GM12878 (cell line): Measurements from ENCODE around the gene LZTFL1. TPM values are rescaled to one million over a fixed set of nuclear protein-coding genes. Genes with fewer than 3 reads are reported as not detected.
A peak's percentile ranks its signal among the peaks of the same experiment; 100 is the strongest.

ENCODE experiments used
- ATF7 ChIP-seq: fragments of 450-650 bp; IDR thresholded peaks from 2 replicates; pipeline ENCODE4 v1.6.1; 2016; ENCODE audit warnings: low read depth, mild to moderate bottlenecking
- CBFB ChIP-seq: IDR thresholded peaks from 2 replicates; pipeline ENCODE4 v1.6.1; 2016; ENCODE audit warnings: antibody characterized with exemption, low read depth
- CREM ChIP-seq: IDR thresholded peaks from 2 replicates; pipeline ENCODE4 v1.6.1; 2014; ENCODE audit warnings: antibody characterized with exemption, low read depth
- EED ChIP-seq: sonication (generic); IDR thresholded peaks from 2 replicates; pipeline ENCODE4 v1.6.1; 2016; ENCODE audit warnings: antibody characterized with exemption, low read depth
- GABPA ChIP-seq: IDR thresholded peaks from 2 replicates; pipeline ENCODE4 v1.6.1; 2014; ENCODE audit warnings: antibody characterized with exemption, low read depth, mild to moderate bottlenecking, inconsistent platforms
- GATAD2B ChIP-seq: fragments of 450-650 bp; conservative IDR thresholded peaks from 2 replicates; pipeline ENCODE4 v1.6.1; 2017; ENCODE audit warnings: low read depth, mild to moderate bottlenecking, moderate library complexity
- KDM1A ChIP-seq: fragments of 200-600 bp; sonication (generic); IDR thresholded peaks from 2 replicates; pipeline ENCODE4 v1.6.1; 2016; ENCODE audit warnings: borderline replicate concordance
- LARP7 ChIP-seq: fragments of 450-650 bp; IDR thresholded peaks from 2 replicates; pipeline ENCODE4 v1.6.1; 2017; ENCODE audit warnings: mild to moderate bottlenecking
- SREBF1 ChIP-seq: IDR thresholded peaks from 2 replicates; pipeline ENCODE4 v1.6.1; 2012; ENCODE audit warnings: mild to moderate bottlenecking, low read length
- TBL1XR1 ChIP-seq: IDR thresholded peaks from 2 replicates; pipeline ENCODE4 v1.6.1; 2012; ENCODE audit warnings: low read depth, low read length, improper control_type of control experiment
- YBX1 ChIP-seq: fragments of 450-650 bp; IDR thresholded peaks from 2 replicates; pipeline ENCODE4 v1.6.1; 2016; ENCODE audit warnings: antibody characterized with exemption
- ZBED1 ChIP-seq: IDR thresholded peaks from 2 replicates; pipeline ENCODE4 v1.6.1; 2016; ENCODE audit warnings: borderline replicate concordance
- polyA plus RNA-seq, 11 experiments: library from polyadenylated mRNA; depleted of rRNA in 4 of 11; unstranded in 6 of 11; stranded (reverse) in 5 of 11; fragments of >200 nt; fragmentation: Nextera tagmentation in 4 of 11; fragmentation: Illumina TruSeq in 1 of 11; extraction: Ambion mirVana in 4 of 11; extraction: Trizol in 1 of 11; gene quantifications; 1 replicate in 1 of 11; 2 replicates in 10 of 11; pipeline versions ENCODE4 v1.2.1 to v1.2.3, GENCODE V29; 2011 to 2016; ENCODE audit warnings: inconsistent platforms in 2 of 11, missing spikeins in 2 of 11, low read depth in 1 of 11
- total RNA-seq, 4 experiments: library from RNA; depleted of rRNA in 3 of 4; stranded (reverse); fragments of >200 nt in 3 of 4; fragmentation: Illumina TruSeq in 1 of 4; extraction: Trizol in 1 of 4; gene quantifications; 2 replicates each; pipeline versions ENCODE4 v1.2.1 to v1.2.3, GENCODE V29; 2013 to 2021
- TF ChIP-seq, protein P1 (sequence below): fragments of 450-650 bp; IDR thresholded peaks from 2 replicates; pipeline ENCODE4 v1.6.1; 2017; ENCODE audit warnings: antibody characterized with exemption, mild to moderate bottlenecking, moderate library complexity
- TF ChIP-seq, protein P2 (sequence below): IDR thresholded peaks from 2 replicates; pipeline ENCODE4 v1.6.1; 2012; ENCODE audit warnings: low read depth, low read length, improper control_type of control experiment
- TF ChIP-seq, protein P3 (sequence below): fragments of 450-650 bp; IDR thresholded peaks from 2 replicates; pipeline ENCODE4 v1.6.1; 2018; ENCODE audit warnings: mild to moderate bottlenecking, low read depth, moderate library complexity; ENCODE audit not compliant: partially characterized antibody
- TF ChIP-seq, protein P4 (sequence below): fragments of 450-650 bp; IDR thresholded peaks from 2 replicates; pipeline ENCODE4 v1.6.1; 2014; ENCODE audit warnings: mild to moderate bottlenecking
- TF ChIP-seq, protein P5 (sequence below): fragments of 450-650 bp; conservative IDR thresholded peaks from 2 replicates; pipeline ENCODE4 v1.6.1; 2017; ENCODE audit warnings: mild to moderate bottlenecking, moderate library complexity

Gene LZTFL1
- total and polyA plus RNA-seq, 10 of the 15 experiments (the other 5 are each of a cell fraction or from before 2014, with no cell fraction given), result 9.8 to 74.1 (median 11.9) TPM

DNA sequence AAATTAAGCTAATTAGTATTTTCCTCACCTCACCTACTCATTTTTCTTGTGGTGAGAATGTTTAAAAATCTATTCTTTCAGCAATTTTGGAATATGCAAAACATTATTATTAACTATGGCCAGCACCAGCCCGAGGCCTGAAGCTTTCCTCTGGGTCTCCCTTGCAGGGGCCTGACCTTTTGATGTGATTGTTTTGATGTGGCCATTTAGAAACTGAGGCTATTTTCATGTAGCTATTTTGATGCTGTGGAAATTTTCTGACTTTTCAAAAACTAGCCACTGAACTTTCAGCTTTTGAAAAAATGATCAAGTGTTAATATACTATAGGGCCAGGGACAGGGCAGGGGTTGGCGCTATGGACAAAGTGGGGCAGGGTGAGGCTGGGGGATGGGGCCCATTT lies 36.2 kb upstream of the LZTFL1 start (continued):
- TF ChIP-seq, protein P1, sequence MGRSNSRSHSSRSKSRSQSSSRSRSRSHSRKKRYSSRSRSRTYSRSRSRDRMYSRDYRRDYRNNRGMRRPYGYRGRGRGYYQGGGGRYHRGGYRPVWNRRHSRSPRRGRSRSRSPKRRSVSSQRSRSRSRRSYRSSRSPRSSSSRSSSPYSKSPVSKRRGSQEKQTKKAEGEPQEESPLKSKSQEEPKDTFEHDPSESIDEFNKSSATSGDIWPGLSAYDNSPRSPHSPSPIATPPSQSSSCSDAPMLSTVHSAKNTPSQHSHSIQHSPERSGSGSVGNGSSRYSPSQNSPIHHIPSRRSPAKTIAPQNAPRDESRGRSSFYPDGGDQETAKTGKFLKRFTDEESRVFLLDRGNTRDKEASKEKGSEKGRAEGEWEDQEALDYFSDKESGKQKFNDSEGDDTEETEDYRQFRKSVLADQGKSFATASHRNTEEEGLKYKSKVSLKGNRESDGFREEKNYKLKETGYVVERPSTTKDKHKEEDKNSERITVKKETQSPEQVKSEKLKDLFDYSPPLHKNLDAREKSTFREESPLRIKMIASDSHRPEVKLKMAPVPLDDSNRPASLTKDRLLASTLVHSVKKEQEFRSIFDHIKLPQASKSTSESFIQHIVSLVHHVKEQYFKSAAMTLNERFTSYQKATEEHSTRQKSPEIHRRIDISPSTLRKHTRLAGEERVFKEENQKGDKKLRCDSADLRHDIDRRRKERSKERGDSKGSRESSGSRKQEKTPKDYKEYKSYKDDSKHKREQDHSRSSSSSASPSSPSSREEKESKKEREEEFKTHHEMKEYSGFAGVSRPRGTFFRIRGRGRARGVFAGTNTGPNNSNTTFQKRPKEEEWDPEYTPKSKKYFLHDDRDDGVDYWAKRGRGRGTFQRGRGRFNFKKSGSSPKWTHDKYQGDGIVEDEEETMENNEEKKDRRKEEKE, result no peak
- TF ChIP-seq TBL1XR1, result peak; percentile 92
- peak; percentile 67; the same call in 1 of the 2 replicates for TF ChIP-seq CREM
- TF ChIP-seq, protein P2, sequence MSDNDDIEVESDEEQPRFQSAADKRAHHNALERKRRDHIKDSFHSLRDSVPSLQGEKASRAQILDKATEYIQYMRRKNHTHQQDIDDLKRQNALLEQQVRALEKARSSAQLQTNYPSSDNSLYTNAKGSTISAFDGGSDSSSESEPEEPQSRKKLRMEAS, result no peak
- no peak for TF ChIP-seq EED
- 0 out of 2 replicates have a peak, but pooled peaks have one; percentile 21 for TF ChIP-seq GABPA
- no peak for TF ChIP-seq KDM1A
- TF ChIP-seq SREBF1, result no peak
- TF ChIP-seq, protein P3, sequence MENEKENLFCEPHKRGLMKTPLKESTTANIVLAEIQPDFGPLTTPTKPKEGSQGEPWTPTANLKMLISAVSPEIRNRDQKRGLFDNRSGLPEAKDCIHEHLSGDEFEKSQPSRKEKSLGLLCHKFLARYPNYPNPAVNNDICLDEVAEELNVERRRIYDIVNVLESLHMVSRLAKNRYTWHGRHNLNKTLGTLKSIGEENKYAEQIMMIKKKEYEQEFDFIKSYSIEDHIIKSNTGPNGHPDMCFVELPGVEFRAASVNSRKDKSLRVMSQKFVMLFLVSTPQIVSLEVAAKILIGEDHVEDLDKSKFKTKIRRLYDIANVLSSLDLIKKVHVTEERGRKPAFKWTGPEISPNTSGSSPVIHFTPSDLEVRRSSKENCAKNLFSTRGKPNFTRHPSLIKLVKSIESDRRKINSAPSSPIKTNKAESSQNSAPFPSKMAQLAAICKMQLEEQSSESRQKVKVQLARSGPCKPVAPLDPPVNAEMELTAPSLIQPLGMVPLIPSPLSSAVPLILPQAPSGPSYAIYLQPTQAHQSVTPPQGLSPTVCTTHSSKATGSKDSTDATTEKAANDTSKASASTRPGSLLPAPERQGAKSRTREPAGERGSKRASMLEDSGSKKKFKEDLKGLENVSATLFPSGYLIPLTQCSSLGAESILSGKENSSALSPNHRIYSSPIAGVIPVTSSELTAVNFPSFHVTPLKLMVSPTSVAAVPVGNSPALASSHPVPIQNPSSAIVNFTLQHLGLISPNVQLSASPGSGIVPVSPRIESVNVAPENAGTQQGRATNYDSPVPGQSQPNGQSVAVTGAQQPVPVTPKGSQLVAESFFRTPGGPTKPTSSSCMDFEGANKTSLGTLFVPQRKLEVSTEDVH, result no peak
- TF ChIP-seq GATAD2B, result no peak
- no peak for TF ChIP-seq LARP7
- TF ChIP-seq ATF7, result peak; percentile 9; the same call in 1 of the 2 replicates
- TF ChIP-seq, protein P4, sequence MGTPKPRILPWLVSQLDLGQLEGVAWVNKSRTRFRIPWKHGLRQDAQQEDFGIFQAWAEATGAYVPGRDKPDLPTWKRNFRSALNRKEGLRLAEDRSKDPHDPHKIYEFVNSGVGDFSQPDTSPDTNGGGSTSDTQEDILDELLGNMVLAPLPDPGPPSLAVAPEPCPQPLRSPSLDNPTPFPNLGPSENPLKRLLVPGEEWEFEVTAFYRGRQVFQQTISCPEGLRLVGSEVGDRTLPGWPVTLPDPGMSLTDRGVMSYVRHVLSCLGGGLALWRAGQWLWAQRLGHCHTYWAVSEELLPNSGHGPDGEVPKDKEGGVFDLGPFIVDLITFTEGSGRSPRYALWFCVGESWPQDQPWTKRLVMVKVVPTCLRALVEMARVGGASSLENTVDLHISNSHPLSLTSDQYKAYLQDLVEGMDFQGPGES, result no peak
- TF ChIP-seq ZBED1, result peak; percentile 82; the same call in 1 of the 2 replicates
- TF ChIP-seq YBX1, result no peak
- TF ChIP-seq, protein P5, sequence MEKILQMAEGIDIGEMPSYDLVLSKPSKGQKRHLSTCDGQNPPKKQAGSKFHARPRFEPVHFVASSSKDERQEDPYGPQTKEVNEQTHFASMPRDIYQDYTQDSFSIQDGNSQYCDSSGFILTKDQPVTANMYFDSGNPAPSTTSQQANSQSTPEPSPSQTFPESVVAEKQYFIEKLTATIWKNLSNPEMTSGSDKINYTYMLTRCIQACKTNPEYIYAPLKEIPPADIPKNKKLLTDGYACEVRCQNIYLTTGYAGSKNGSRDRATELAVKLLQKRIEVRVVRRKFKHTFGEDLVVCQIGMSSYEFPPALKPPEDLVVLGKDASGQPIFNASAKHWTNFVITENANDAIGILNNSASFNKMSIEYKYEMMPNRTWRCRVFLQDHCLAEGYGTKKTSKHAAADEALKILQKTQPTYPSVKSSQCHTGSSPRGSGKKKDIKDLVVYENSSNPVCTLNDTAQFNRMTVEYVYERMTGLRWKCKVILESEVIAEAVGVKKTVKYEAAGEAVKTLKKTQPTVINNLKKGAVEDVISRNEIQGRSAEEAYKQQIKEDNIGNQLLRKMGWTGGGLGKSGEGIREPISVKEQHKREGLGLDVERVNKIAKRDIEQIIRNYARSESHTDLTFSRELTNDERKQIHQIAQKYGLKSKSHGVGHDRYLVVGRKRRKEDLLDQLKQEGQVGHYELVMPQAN, result no peak
- no peak for TF ChIP-seq CBFB
